PFSK-1 (cell line): ENCODE results near the gene SCLY.

Experiments
- FOXP2 ChIP-seq: optimal IDR thresholded peaks from 2 replicates; pipeline ENCODE3; 2011; ENCODE audit warnings: borderline replicate concordance, control low read depth, inconsistent platforms; ENCODE audit not compliant: insufficient read depth; ENCODE audit errors: extremely low read length, extremely low read depth
- POLR2AphosphoS5 ChIP-seq: IDR thresholded peaks from 2 replicates; pipeline ENCODE4 v1.6.1; 2012; ENCODE audit warnings: low read depth, mild to moderate bottlenecking, control low read depth, low read length, moderate library complexity
- REST ChIP-seq, 2 experiments: IDR thresholded peaks; 2 replicates each; pipeline versions ENCODE4 v1.6.1 to v1.8.0; 2011 to 2012; ENCODE audit warnings: low read depth in 2 of 2, low read length in 2 of 2, control low read depth in 1 of 2, inconsistent platforms in 1 of 2, mild to moderate bottlenecking in 1 of 2, moderate library complexity in 1 of 2; ENCODE audit not compliant: insufficient read depth in 1 of 2
- SIN3A ChIP-seq: IDR thresholded peaks from 2 replicates; pipeline ENCODE4 v1.6.1; 2012; ENCODE audit warnings: mild to moderate bottlenecking, low read length, moderate library complexity, borderline replicate concordance; ENCODE audit not compliant: insufficient read depth
- TAF1 ChIP-seq: IDR thresholded peaks from 2 replicates; pipeline ENCODE4 v1.6.1; 2012; ENCODE audit warnings: low read length, control low read depth, borderline replicate concordance; ENCODE audit not compliant: insufficient read depth

The SCLY gene

DNA sequence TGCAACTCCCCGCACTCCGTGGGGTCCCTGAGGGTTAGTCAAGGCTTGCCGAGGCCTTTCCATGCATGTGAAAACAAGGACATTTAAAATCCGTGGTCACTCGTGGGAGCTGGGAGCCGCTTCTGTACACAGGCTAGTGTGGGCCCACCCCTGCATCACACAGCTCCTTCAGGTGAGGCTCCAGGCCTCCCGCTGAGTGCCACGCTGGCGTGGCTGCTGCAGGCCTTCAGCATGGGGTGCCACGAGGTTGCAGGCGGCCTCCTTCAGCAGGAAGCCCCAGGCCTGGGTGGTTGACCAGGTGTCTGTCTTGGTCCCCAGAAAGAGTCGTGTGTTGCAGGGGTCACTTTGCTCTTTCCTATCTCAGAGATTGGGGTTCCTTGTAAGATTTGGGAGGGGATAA, 84.2 kb downstream of the SCLY start:
- TF ChIP-seq TAF1 (no peak), POLR2AphosphoS5 (no peak), FOXP2 (no peak), SIN3A (no peak), REST (IDR thresholded peaks at IDR 0.05; ENCODE audit: insufficient read depth in 1 of 2, low read depth in 2 of 2, low read length in 2 of 2) (no peak)

- TF ChIP-seq POLR2AphosphoS5 (no peak), SIN3A (no peak), FOXP2 (no peak), REST (IDR thresholded peaks at IDR 0.05; ENCODE audit: insufficient read depth in 1 of 2, low read depth in 2 of 2, low read length in 2 of 2) (no peak), TAF1 (no peak)
These were observed 85.0 kb downstream of the SCLY start for GRCh38 chr2:238145851-238146250.

GRCh38 chr2:238146884-238147544, 86.2 kb downstream of the SCLY start:
- no peak for TF ChIP-seq POLR2AphosphoS5
- TF ChIP-seq TAF1 = no peak
- TF ChIP-seq SIN3A = no peak

GRCh38 chr2:238148981-238149380, 88.2 kb downstream of the SCLY start:
- no peak for TF ChIP-seq SIN3A
- TF ChIP-seq REST (IDR thresholded peaks at IDR 0.05; ENCODE audit: insufficient read depth in 1 of 2, low read depth in 2 of 2, low read length in 2 of 2) = no peak
- TF ChIP-seq FOXP2 = no peak
- no peak for TF ChIP-seq POLR2AphosphoS5
- TF ChIP-seq TAF1 = no peak
